CD14-positive monocyte (primary cell): ENCODE measurements around the gene ZNF592. TPM values are rescaled to one million over a fixed set of nuclear protein-coding genes. Genes with fewer than 3 reads are reported as not detected.

Experiments used
- DNase-seq, 3 donors: peaks; one replicate each; pipeline ENCODE4 v3.0.0-alpha.2; 2011 to 2022
- H2AFZ ChIP-seq: 2 replicates; pipeline ENCODE4 v1.6.0; 2012; ENCODE audit warnings: mild to moderate bottlenecking, low read depth, low read length, inconsistent platforms; ENCODE audit not compliant: insufficient read depth, poor library complexity, severe bottlenecking
- H3K27ac ChIP-seq, 2 donors: 1 replicate in 1 of 2; 2 replicates in 1 of 2; pipeline ENCODE4 v1.5.1; 2012 to 2013; ENCODE audit warnings: low read length in 2 of 2, control low read depth in 1 of 2, inconsistent platforms in 1 of 2, low read depth in 1 of 2, mild to moderate bottlenecking in 1 of 2
- H3K27me3 ChIP-seq, 2 donors: one replicate each; pipeline versions ENCODE4 v1.6.0 to v1.6.1; 2011 to 2013; ENCODE audit warnings: low read length in 2 of 2; ENCODE audit not compliant: control insufficient read depth in 2 of 2, insufficient read depth in 2 of 2
- H3K36me3 ChIP-seq, 2 donors: replicated peaks in 1 of 2; 1 replicate in 1 of 2; 2 replicates in 1 of 2; pipeline versions ENCODE4 v1.5.1 to v1.6.1; 2012 to 2013; ENCODE audit warnings: low read length in 2 of 2, control low read depth in 1 of 2, inconsistent platforms in 1 of 2, mild to moderate bottlenecking in 1 of 2; ENCODE audit not compliant: insufficient read depth in 2 of 2, control insufficient read depth in 1 of 2
- H3K4me1 ChIP-seq, 2 donors: 1 replicate in 1 of 2; 2 replicates in 1 of 2; pipeline versions ENCODE4 v1.5.1 to v1.6.1; 2012 to 2013; ENCODE audit warnings: low read length in 2 of 2, control low read depth in 1 of 2, inconsistent platforms in 1 of 2, mild to moderate bottlenecking in 1 of 2, moderate library complexity in 1 of 2; ENCODE audit not compliant: insufficient read depth in 2 of 2, control insufficient read depth in 1 of 2
- H3K4me2 ChIP-seq: replicated peaks from 2 replicates; pipeline ENCODE3; 2012; ENCODE audit warnings: low read length, moderate library complexity, mild to moderate bottlenecking; ENCODE audit not compliant: poor library complexity, severe bottlenecking; ENCODE audit errors: extremely low read depth
- H3K4me3 ChIP-seq, 3 experiments: fragments of 200-600 bp in 1 of 3; sonication (generic) in 1 of 3; replicated peaks in 1 of 3; 1 replicate in 2 of 3; 2 replicates in 1 of 3; pipeline ENCODE4 v1.5.1; 2011 to 2013; ENCODE audit warnings: low read length in 3 of 3, mild to moderate bottlenecking in 3 of 3, control low read depth in 2 of 3, low read depth in 2 of 3, inconsistent platforms in 1 of 3, moderate library complexity in 1 of 3
- H3K79me2 ChIP-seq: 2 replicates; pipeline ENCODE4 v1.6.0; 2012; ENCODE audit warnings: mild to moderate bottlenecking, control low read depth, inconsistent platforms, low read length, moderate library complexity; ENCODE audit not compliant: insufficient read depth
- H3K9ac ChIP-seq: 2 replicates; pipeline ENCODE4 v1.6.0; 2017; ENCODE audit warnings: low read length, mild to moderate bottlenecking; ENCODE audit not compliant: insufficient read depth, poor library complexity, severe bottlenecking
- H3K9me3 ChIP-seq, 2 donors: replicated peaks in 1 of 2; 1 replicate in 1 of 2; 2 replicates in 1 of 2; pipeline versions ENCODE4 v1.5.1 to v1.6.1; 2012 to 2013; ENCODE audit warnings: low read length in 2 of 2, control low read depth in 1 of 2; ENCODE audit not compliant: control insufficient read depth in 1 of 2, insufficient read depth in 1 of 2
- H4K20me1 ChIP-seq: 2 replicates; pipeline ENCODE4 v1.6.0; 2012; ENCODE audit warnings: mild to moderate bottlenecking, low read length, control low read depth, moderate library complexity; ENCODE audit not compliant: insufficient read depth
- H3K27ac Mint-ChIP-seq, 7 donors: one replicate each; pipeline ENCODE4 v1.8.0; 2020; ENCODE audit warnings: mild to moderate bottlenecking in 7 of 7, mixed read lengths in 7 of 7, moderate library complexity in 6 of 7, inconsistent platforms in 2 of 7
- H3K27me3 Mint-ChIP-seq, 3 donors: one replicate each; pipeline ENCODE4 v1.8.0; 2021 to 2022; ENCODE audit warnings: low read depth in 3 of 3, mild to moderate bottlenecking in 3 of 3, mixed read lengths in 3 of 3, moderate library complexity in 3 of 3, inconsistent platforms in 1 of 3
- H3K36me3 Mint-ChIP-seq, 2 donors: one replicate each; pipeline ENCODE4 v1.8.0; 2020; ENCODE audit warnings: mixed read lengths in 2 of 2, inconsistent platforms in 1 of 2, mild to moderate bottlenecking in 1 of 2
- H3K4me1 Mint-ChIP-seq: one replicate; pipeline ENCODE4 v1.8.0; 2020; ENCODE audit warnings: mild to moderate bottlenecking, mixed read lengths
- H3K4me3 Mint-ChIP-seq, 2 donors: one replicate each; pipeline ENCODE4 v1.8.0; 2020; ENCODE audit warnings: mild to moderate bottlenecking in 2 of 2, mixed read lengths in 2 of 2, moderate library complexity in 1 of 2
- H3K9me3 Mint-ChIP-seq, 7 donors: one replicate each; pipeline ENCODE4 v1.8.0; 2020 to 2022; ENCODE audit warnings: mixed read lengths in 7 of 7, mild to moderate bottlenecking in 6 of 7, moderate library complexity in 6 of 7, inconsistent platforms in 2 of 7
- WGBS: methylation state at CpG from one replicate; pipeline ENCODE4 v1.1.5; 2013; ENCODE audit warnings: missing lambda C conversion rate; ENCODE audit not compliant: insufficient coverage; 5-methylcytosine and 5-hydroxymethylcytosine counted together
- intact Hi-C, 2 donors: fragments of 100-400 bp; cut with micrococcal nuclease; formaldehyde crosslinking; loops; one replicate each; pipeline versions ENCODE4 v1.15.0 to v1.15.1; 2023
- polyA plus RNA-seq, 3 donors: library from polyadenylated mRNA; depleted of rRNA in 1 of 3; unstranded in 2 of 3; stranded (reverse) in 1 of 3; fragments of 300-500 nt in 2 of 3; fragments of >200 nt in 1 of 3; fragmentation: Illumina TruSeq in 2 of 3; gene quantifications; 1 replicate in 2 of 3; 2 replicates in 1 of 3; pipeline ENCODE4 v1.2.3, GENCODE V29; 2012 to 2021
- TF ChIP-seq, protein P1 (sequence below): fragments of 200-600 bp; IDR thresholded peaks from one replicate; pipeline ENCODE4 v1.8.0; 2022; ENCODE audit warnings: antibody characterized with exemption, mild to moderate bottlenecking

Gene ZNF592
- polyA plus RNA-seq, 3 donors: 2.8 to 43.6 (median 5.0) TPM

DNA sequence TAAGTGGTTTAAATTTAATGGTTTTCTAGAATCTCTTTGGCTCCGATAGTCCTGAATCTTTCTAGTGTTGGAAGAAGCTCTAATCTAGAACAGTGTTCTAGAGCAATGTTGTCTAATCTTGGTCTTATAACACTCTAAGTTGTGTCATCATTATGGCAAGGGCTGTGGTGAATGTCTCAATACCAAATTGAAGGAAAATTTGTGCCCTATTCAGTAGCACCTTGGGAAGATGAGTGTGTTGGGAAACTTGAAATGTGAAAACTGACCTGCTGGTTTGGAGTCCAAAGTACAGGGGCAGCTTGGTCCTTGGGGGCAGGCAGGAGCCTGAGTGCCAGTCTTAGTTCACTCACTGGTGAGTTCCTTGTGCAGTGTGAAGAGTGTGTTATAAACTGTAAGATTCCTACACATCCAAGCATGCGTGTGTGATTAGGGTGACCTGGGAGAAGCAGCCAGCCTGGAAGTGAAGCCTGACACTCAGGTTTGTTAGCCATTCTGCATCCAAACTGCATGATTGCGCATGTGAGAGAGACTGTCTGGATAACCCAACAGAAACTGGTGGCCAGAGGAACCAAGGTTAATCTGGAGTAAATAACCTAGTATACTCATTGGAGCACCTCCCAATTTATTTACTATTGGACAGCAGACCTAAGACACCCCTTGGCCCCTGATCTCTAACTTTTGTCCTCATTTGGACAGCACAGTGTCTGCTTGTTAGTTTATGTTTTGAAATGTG is 14.6 kb downstream of the ZNF592 start:
- H3K4me3 ChIP-seq: no peak overlapping the region
- Mint-ChIP-seq H3K9me3 (no peaks in the 10 kb centered on the region), H3K27ac (no peak overlapping the region), H3K4me1 (peaks cover 28% of the 10 kb centered on the region), H3K27me3 (no peaks in the 10 kb centered on the region), H3K4me3 (no peak overlapping the region), H3K36me3 (peaks cover 18 to 46% of the 10 kb centered on the region in 2 donors)
- DNase-seq: no peak
- peaks cover 100% of the 10 kb centered on the region for H4K20me1 ChIP-seq
- TF ChIP-seq, protein P1, sequence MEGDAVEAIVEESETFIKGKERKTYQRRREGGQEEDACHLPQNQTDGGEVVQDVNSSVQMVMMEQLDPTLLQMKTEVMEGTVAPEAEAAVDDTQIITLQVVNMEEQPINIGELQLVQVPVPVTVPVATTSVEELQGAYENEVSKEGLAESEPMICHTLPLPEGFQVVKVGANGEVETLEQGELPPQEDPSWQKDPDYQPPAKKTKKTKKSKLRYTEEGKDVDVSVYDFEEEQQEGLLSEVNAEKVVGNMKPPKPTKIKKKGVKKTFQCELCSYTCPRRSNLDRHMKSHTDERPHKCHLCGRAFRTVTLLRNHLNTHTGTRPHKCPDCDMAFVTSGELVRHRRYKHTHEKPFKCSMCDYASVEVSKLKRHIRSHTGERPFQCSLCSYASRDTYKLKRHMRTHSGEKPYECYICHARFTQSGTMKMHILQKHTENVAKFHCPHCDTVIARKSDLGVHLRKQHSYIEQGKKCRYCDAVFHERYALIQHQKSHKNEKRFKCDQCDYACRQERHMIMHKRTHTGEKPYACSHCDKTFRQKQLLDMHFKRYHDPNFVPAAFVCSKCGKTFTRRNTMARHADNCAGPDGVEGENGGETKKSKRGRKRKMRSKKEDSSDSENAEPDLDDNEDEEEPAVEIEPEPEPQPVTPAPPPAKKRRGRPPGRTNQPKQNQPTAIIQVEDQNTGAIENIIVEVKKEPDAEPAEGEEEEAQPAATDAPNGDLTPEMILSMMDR: no peak
- no peak overlapping the region for H3K9ac ChIP-seq
- peaks cover 22 to 35% of the 10 kb centered on the region in 2 donors for H3K36me3 ChIP-seq
- no peak overlapping the region for H3K4me2 ChIP-seq
- H3K4me1 ChIP-seq: peaks cover 14 to 25% of the 10 kb centered on the region in 2 donors
- no peak overlapping the region for H2AFZ ChIP-seq
- peak overlapping the region in 1 of 2 donors; percentile 56 for H3K27ac ChIP-seq
- no peaks in the 10 kb centered on the region for H3K27me3 ChIP-seq
- H3K79me2 ChIP-seq: peaks cover 100% of the 10 kb centered on the region
- H3K9me3 ChIP-seq: no peaks in the 10 kb centered on the region
- intact Hi-C loops: no loop called here
- WGBS: no CpG with 5 or more reads among the region's 3 CpGs

DNA sequence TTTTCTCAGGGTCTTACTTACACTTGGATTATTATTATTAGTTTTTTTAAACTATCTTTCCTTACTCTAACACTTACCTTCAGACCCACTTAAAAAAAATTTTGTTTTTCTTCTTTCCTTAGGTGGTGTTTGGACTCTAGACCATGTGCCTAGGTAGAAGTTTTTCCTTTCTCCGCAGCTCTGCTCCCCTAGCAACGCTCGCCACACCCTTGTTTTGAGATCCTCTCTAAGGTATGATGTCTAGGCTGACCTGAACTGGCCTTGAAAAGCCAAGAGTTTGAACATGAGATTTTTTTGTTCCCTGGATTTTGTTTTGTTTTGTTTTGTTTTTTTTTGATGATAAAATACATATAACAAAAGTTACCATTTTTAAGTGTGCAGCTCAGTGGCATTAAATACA is 16.2 kb downstream of the ZNF592 start:
- Histone ChIP-seq H3K4me1 (peaks cover 14 to 21% of the 10 kb centered on the region in 2 donors), H3K4me2 (no peak overlapping the region), H3K27me3 (no peaks in the 10 kb centered on the region), H3K4me3 (no peak overlapping the region), H3K9ac (no peak overlapping the region), H2AFZ (no peak overlapping the region), H3K27ac (peak overlapping the region in 1 of 2 donors; percentile 34), H3K79me2 (peaks cover 100% of the 10 kb centered on the region), H3K9me3 (no peaks in the 10 kb centered on the region), H4K20me1 (peaks cover 100% of the 10 kb centered on the region), H3K36me3 (peaks cover 34 to 51% of the 10 kb centered on the region in 2 donors)
- peaks cover 33 to 56% of the 10 kb centered on the region in 2 donors for H3K36me3 Mint-ChIP-seq
- H3K4me1 Mint-ChIP-seq: peaks cover 37% of the 10 kb centered on the region
- peak overlapping the region in 3 of 7 donors; percentile 35 to 49 (median 38) for H3K27ac Mint-ChIP-seq
- H3K9me3 Mint-ChIP-seq: no peaks in the 10 kb centered on the region
- TF ChIP-seq, protein P1: no peak
- no peak for DNase-seq
- intact Hi-C loops: no loop called here
- WGBS: no CpG with 5 or more reads among the region's 3 CpGs
- no peak overlapping the region for H3K4me3 Mint-ChIP-seq
- peaks cover 0 to 2% (median 0%) of the 10 kb centered on the region in 3 donors for H3K27me3 Mint-ChIP-seq
